ENCODE measurements around the gene BPIFB4. TPM values are rescaled to one million over a fixed set of nuclear protein-coding genes. Genes with fewer than 3 reads are reported as not detected.
"Not testable (repeated sequence)": the region's sequence is repeated elsewhere in the genome, so short reads cannot be mapped to it uniquely, and the experiment has no call there.

BPIFB4 gene
- total and polyA plus RNA-seq, 8 donors = not detected

GRCh38 chr20:33119725-33120720 is 40.6 kb downstream of the BPIFB4 start:
- peaks cover 0 to 6% of the 10 kb centered on the region in 2 donors for H3K27me3 ChIP-seq
- no peak for ATAC-seq
- H3K27ac ChIP-seq = no peak overlapping the region
- TF ChIP-seq, protein P1, sequence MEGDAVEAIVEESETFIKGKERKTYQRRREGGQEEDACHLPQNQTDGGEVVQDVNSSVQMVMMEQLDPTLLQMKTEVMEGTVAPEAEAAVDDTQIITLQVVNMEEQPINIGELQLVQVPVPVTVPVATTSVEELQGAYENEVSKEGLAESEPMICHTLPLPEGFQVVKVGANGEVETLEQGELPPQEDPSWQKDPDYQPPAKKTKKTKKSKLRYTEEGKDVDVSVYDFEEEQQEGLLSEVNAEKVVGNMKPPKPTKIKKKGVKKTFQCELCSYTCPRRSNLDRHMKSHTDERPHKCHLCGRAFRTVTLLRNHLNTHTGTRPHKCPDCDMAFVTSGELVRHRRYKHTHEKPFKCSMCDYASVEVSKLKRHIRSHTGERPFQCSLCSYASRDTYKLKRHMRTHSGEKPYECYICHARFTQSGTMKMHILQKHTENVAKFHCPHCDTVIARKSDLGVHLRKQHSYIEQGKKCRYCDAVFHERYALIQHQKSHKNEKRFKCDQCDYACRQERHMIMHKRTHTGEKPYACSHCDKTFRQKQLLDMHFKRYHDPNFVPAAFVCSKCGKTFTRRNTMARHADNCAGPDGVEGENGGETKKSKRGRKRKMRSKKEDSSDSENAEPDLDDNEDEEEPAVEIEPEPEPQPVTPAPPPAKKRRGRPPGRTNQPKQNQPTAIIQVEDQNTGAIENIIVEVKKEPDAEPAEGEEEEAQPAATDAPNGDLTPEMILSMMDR (IDR thresholded peaks at IDR 0.05) = no peak
- intact Hi-C loops (cut with DNase I) = no loop called here
- no peak overlapping the region for H3K4me3 ChIP-seq
- DNase-seq = no peak
- peaks cover 0 to 3% of the 10 kb centered on the region in 2 donors for H3K9me3 ChIP-seq
- no peaks in the 10 kb centered on the region for H3K4me1 ChIP-seq
- H3K36me3 ChIP-seq = no peaks in the 10 kb centered on the region

DNA sequence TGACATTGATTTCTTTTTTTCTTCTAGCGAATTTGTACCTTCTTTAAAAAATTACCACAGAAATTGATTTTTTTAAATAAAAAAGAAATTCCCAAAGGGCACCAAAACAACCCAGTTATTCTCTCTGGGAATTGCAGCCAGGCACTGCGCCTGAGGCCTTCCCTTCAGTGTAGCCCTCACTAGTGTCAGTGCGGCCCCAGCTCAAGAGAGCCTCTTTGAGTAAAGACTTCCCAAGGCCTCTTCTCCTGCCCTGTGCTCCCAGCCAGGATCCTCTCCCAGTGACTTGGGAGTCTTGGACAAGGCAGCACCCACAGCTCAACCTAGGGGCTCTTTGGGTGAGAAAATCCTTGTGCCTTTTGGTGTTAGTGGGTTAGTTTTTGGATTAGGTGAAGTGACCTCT is 41.5 kb downstream of the BPIFB4 start:
- Histone ChIP-seq H3K36me3 (no peaks in the 10 kb centered on the region), H3K4me3 (no peak overlapping the region), H3K27ac (no peak overlapping the region), H3K4me1 (no peaks in the 10 kb centered on the region), H3K9me3 (peaks cover 0 to 3% of the 10 kb centered on the region in 2 donors), H3K27me3 (peaks cover 0 to 11% of the 10 kb centered on the region in 2 donors)
- intact Hi-C loops (cut with DNase I) = no loop called here
- TF ChIP-seq, protein P1 (IDR thresholded peaks at IDR 0.05) = no peak
- no peak for DNase-seq
- ATAC-seq = no peak

GRCh38 chr20:33122297-33122696 is 42.9 kb downstream of the BPIFB4 start:
- H3K4me3 ChIP-seq, H3K4me1 ChIP-seq: not testable (repeated sequence)

DNA sequence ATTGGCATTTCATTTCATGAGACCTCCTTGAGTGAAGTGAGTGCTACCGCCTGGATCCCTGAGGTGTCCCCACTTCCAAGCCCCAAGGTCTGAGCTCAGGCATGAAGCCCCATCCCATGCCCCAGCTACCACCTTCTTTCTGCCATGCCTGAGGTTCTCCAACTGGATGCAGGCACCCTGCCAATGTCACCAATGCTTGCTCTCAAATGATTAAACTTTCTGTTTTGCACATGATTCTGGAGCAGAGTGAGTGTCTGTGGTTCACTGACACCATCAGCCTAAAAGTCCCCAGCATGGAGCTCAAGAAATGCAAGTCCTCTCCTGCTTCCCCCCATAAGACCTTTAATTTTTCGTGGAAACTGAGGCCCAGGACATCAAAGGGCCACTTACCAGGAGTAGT is 44.8 kb downstream of the BPIFB4 start:
- Histone ChIP-seq H3K4me1 (peaks cover 0 to 6% of the 10 kb centered on the region in 2 donors), H3K4me3 (no peak overlapping the region), H3K27me3 (peaks cover 0 to 11% of the 10 kb centered on the region in 2 donors), H3K9me3 (peaks cover 0 to 3% of the 10 kb centered on the region in 2 donors), H3K27ac (no peak overlapping the region), H3K36me3 (no peaks in the 10 kb centered on the region)
- TF ChIP-seq, protein P1 (IDR thresholded peaks at IDR 0.05) = no peak
- no peak for DNase-seq
- intact Hi-C loops (cut with DNase I) = no loop called here
- no peak for ATAC-seq

More at GRCh38 chr20:33122297-33122696, 42.9 kb downstream of the BPIFB4 start:
- H3K27me3 ChIP-seq = peaks cover 0 to 11% of the 10 kb centered on the region in 2 donors
- H3K27ac ChIP-seq; H3K9me3 ChIP-seq; intact Hi-C loops (cut with DNase I); ATAC-seq; DNase-seq; H3K36me3 ChIP-seq: not testable (repeated sequence)

DNA sequence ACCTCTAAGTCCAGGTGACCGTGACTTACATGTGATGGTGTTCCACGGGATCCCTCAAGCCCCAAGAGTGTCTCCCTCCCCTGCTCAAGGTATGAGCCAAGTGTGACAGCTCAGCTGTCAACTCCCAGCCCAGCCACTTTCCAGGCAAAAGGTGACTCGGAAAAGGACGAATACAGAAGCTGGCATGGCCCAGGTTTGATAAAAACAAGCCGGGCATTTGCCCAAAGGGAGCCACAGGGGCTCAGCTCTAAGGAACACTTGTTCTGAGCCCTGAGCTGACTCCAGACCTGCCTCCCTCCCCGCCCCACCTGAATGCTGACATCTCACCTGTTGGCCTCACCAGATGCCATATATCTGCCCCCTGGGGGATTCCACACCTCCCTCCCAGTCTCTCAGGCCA is 45.6 kb downstream of the BPIFB4 start:
- ATAC-seq = no peak
- peaks cover 0 to 3% of the 10 kb centered on the region in 2 donors for H3K9me3 ChIP-seq
- no peak overlapping the region for H3K4me3 ChIP-seq
- no peaks in the 10 kb centered on the region for H3K36me3 ChIP-seq
- H3K27me3 ChIP-seq = peaks cover 0 to 12% of the 10 kb centered on the region in 2 donors
- no peak overlapping the region for H3K27ac ChIP-seq
- H3K4me1 ChIP-seq = peaks cover 0 to 6% of the 10 kb centered on the region in 2 donors
- intact Hi-C loops (cut with DNase I) = no loop called here
- no peak for DNase-seq
- TF ChIP-seq, protein P1 (IDR thresholded peaks at IDR 0.05) = no peak
